K562 (cell line): ENCODE data around the gene KLK7. TPM values are rescaled to one million over a fixed set of nuclear protein-coding genes. Genes with fewer than 3 reads are reported as not detected.

Experiments
- ATAC-seq: fragments of 200-7000 bp; cut with Tn5 transposase; 3 replicates; pipeline ENCODE4 v1.9.1; 2020; ENCODE audit warnings: moderate library complexity
- BruUV-seq: library from RNA; stranded (reverse); fragments of 400-500 nt; replicated peaks from 2 replicates; lab custom pipeline; 2021; lab: Mats Ljungman, UMichigan
- CTCF ChIA-PET: fragments of 300-600 bp; formaldehyde crosslinking; extraction: SDS; loops from one replicate; lab custom pipeline; 2021; ENCODE audit warnings: low intra/inter-chr PET ratio; lab: Yijun Ruan, JAX
- POLR2A ChIA-PET: fragments of 300-600, 350-650 bp; sonication (Branson Sonifier 250); formaldehyde crosslinking; extraction: SDS; loops from one replicate; lab custom pipeline; 2021; ENCODE audit warnings: antibody characterized with exemption, inconsistent platforms; lab: Yijun Ruan, JAX
- DNase-seq, 4 experiments: peaks; one replicate each; pipeline versions ENCODE4 v3.0.0 to v3.0.0-alpha.2; 2011 to 2018; ENCODE audit warnings: low spot score in 3 of 4, mixed read lengths in 3 of 4; ENCODE audit errors: extremely low read depth in 1 of 4
- FAIRE-seq: peaks from 2 replicates; lab custom pipeline; 2011; peaks lifted over from hg19 to GRCh38; lab: Jason Lieb, UNC
- H2AFZ ChIP-seq: 2 replicates; pipeline ENCODE4 v1.6.0; 2011; ENCODE audit warnings: low read depth, low read length, control low read depth, inconsistent platforms
- H3K27ac ChIP-seq: fragments of 200-600 bp; 3 replicates; pipeline ENCODE4 v1.8.0; 2011; ENCODE audit warnings: low read depth, mild to moderate bottlenecking, control low read depth, inconsistent platforms, low read length, moderate library complexity, mixed read lengths; ENCODE audit errors: extremely low read depth
- H3K27me3 ChIP-seq, 2 experiments: fragments of 300-600 bp in 1 of 2; 2 replicates in 1 of 2; 3 replicates in 1 of 2; pipeline versions ENCODE4 v1.6.0 to v1.8.0; 2011; ENCODE audit warnings: inconsistent platforms in 2 of 2, low read length in 2 of 2, mild to moderate bottlenecking in 1 of 2, mixed read lengths in 1 of 2, moderate library complexity in 1 of 2; ENCODE audit not compliant: control insufficient read depth in 2 of 2, insufficient read depth in 2 of 2
- H3K36me3 ChIP-seq: fragments of 300-600 bp; 3 replicates; pipeline ENCODE4 v1.8.0; 2011; ENCODE audit warnings: mild to moderate bottlenecking, low read length, inconsistent platforms; ENCODE audit not compliant: control insufficient read depth, insufficient read depth
- H3K4me1 ChIP-seq, 2 experiments: fragments of 200-600 bp in 1 of 2; replicated peaks in 1 of 2; 2 replicates in 1 of 2; 3 replicates in 1 of 2; pipeline versions ENCODE4 v1.5.1 to v1.8.0; 2011; ENCODE audit warnings: inconsistent platforms in 2 of 2, low read length in 2 of 2, mild to moderate bottlenecking in 1 of 2, mixed read lengths in 1 of 2, moderate library complexity in 1 of 2; ENCODE audit not compliant: control insufficient read depth in 2 of 2, insufficient read depth in 2 of 2
- H3K4me2 ChIP-seq: 2 replicates; pipeline ENCODE4 v1.6.1; 2011; ENCODE audit warnings: low read length, control low read depth, inconsistent platforms, mixed read lengths; ENCODE audit not compliant: insufficient read depth
- H3K4me3 ChIP-seq: fragments of 200-600 bp; sonication (generic), shearing (Covaris generic); 2 replicates; pipeline ENCODE4 v1.5.1; 2016; ENCODE audit warnings: control low read depth, inconsistent platforms
- H3K79me2 ChIP-seq: fragments of 200-600 bp; 3 replicates; pipeline ENCODE4 v1.8.0; 2011; ENCODE audit warnings: low read length, inconsistent platforms; ENCODE audit not compliant: control insufficient read depth, insufficient read depth
- H3K9ac ChIP-seq, 2 experiments: 2 replicates each; pipeline versions ENCODE4 v1.6.0 to v1.6.1; 2011; ENCODE audit warnings: low read depth in 2 of 2, low read length in 2 of 2, control low read depth in 1 of 2, inconsistent platforms in 1 of 2, mild to moderate bottlenecking in 1 of 2, mixed read lengths in 1 of 2; ENCODE audit not compliant: insufficient read depth in 1 of 2
- H3K9me1 ChIP-seq: one replicate; pipeline ENCODE4 v1.6.0; 2011; ENCODE audit warnings: inconsistent platforms, mild to moderate bottlenecking, low read length, moderate library complexity; ENCODE audit not compliant: control insufficient read depth, insufficient read depth
- H3K9me3 ChIP-seq: replicated peaks from 2 replicates; pipeline ENCODE4 v1.5.1; 2011; ENCODE audit warnings: low read depth, low read length, inconsistent platforms; ENCODE audit not compliant: control insufficient read depth, insufficient read depth
- H4K20me1 ChIP-seq: replicated peaks from 2 replicates; pipeline ENCODE4 v1.6.1; 2011; ENCODE audit warnings: low read length, inconsistent platforms, mixed read lengths; ENCODE audit not compliant: control insufficient read depth, insufficient read depth
- LCOR ChIP-seq: sonication (generic); formaldehyde crosslinking; IDR thresholded peaks from 2 replicates; pipeline ENCODE4 v1.8.0; 2022; ENCODE audit warnings: mild to moderate bottlenecking, missing genetic modification reagents
- PTTG1 ChIP-seq: fragments of 450-650 bp; IDR thresholded peaks from 2 replicates; pipeline ENCODE4 v1.6.1; 2016; ENCODE audit warnings: low read depth, mild to moderate bottlenecking, missing genetic modification characterization, missing compliant biosample characterization
- TAF7 ChIP-seq: fragments of 450-650 bp; IDR thresholded peaks from 2 replicates; pipeline ENCODE4 v1.6.1; 2016; ENCODE audit warnings: missing genetic modification characterization, missing compliant biosample characterization
- ZFP36 ChIP-seq: fragments of 150-350 bp; IDR thresholded peaks from 2 replicates; pipeline ENCODE4 v1.6.1; 2018; ENCODE audit warnings: low read length, low read depth; ENCODE audit not compliant: partially characterized antibody
- ZNF263 ChIP-seq: sonication (generic); formaldehyde crosslinking; IDR thresholded peaks from 2 replicates; pipeline ENCODE4 v1.8.0; 2022; ENCODE audit warnings: mild to moderate bottlenecking, missing genetic modification reagents, borderline replicate concordance
- WGBS: fragments of 100-300 bp; shearing (Covaris generic); methylation state at CpG from one replicate; pipeline ENCODE4 v1.1.6; 2016; ENCODE audit warnings: low coverage, mixed read lengths; ENCODE audit not compliant: insufficient coverage; ENCODE audit errors: missing lambda C conversion rate; 5-methylcytosine and 5-hydroxymethylcytosine counted together
- in situ Hi-C: fragments of 300-500 bp; cut with MboI; formaldehyde crosslinking; loops from 4 replicates; pipeline ENCODE4 v1.15.0; 2018; ENCODE audit warnings: inconsistent platforms, mixed read lengths
- intact Hi-C: fragments of 100-400 bp; cut with micrococcal nuclease; formaldehyde crosslinking; loops from 2 replicates; pipeline ENCODE4 v1.14.2; 2022
- polyA plus RNA-seq, 8 experiments: library from polyadenylated mRNA; depleted of rRNA in 4 of 8; stranded (reverse) in 5 of 8; unstranded in 3 of 8; fragments of >200 nt; fragmentation: Nextera tagmentation in 2 of 8; fragmentation: Illumina TruSeq in 1 of 8; extraction: Ambion mirVana in 2 of 8; extraction: Trizol in 1 of 8; gene quantifications; 2 replicates each; pipeline versions ENCODE4 v1.2.1 to v1.2.3, GENCODE V29; 2011 to 2014; ENCODE audit warnings: inconsistent platforms in 1 of 8, missing spikeins in 1 of 8
- total RNA-seq, 7 experiments: library from RNA; depleted of rRNA in 6 of 7; stranded (reverse); fragments of >200 nt in 6 of 7; fragmentation: Illumina TruSeq in 2 of 7; extraction: Trizol in 2 of 7; gene quantifications; 2 replicates each; pipeline versions ENCODE4 v1.2.1 to v1.2.3, GENCODE V29; 2011 to 2021; ENCODE audit warnings: low replicate concordance in 1 of 7
- TF ChIP-seq, protein P1 (sequence below): fragments of 250-450 bp; sonication (Bioruptor Pico); IDR thresholded peaks from 2 replicates; pipeline ENCODE4 v1.9.0; 2021; ENCODE audit warnings: mild to moderate bottlenecking

KLK7 gene
- total and polyA plus RNA-seq, 9 of the 15 experiments (the other 6 are each of a cell fraction or from before 2014, with no cell fraction given), result 0.03 TPM; not detected in 8

DNA sequence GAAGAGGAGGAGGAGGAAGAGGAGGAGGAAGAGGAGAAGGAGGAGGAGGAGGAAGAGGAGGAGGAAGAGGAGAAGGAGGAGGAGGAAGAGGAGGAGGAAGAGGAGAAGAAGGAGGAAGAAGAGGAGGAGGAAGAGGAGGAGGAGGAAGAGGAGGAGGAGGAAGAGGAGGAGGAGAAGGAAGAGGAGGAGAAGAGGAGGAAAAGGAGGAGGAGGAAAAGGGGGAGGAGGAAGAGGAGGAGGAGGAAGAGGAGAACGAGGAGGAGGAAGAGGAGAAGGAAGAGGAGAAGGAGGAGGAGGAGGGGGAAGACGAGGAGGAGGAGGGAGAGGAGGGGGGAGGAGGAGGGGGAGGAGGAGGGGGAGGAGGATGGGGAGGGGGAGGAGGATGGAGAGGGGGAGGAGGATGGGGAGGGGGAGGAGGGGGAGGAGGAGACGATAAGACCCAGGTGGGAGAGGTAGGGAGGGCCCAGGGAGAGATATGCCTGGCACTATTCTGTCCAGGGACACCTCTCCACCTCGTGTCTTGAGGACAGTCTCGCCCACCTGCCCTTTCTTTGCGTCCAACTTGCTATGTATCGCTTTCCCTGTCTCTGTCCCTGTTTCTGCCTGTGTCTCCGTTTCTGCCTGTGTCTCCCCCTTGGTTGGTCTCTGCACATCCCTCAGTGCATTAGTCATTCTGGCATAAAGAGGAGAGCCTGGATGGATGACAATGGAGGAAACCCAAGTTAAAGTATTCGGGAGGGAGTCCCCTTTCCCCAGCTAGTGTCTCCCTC is 23.8 kb downstream of the KLK7 start:
- in situ Hi-C loops (no loop called here), intact Hi-C loops (no loop called here)
- DNase-seq (no peak), ATAC-seq (no peak), FAIRE-seq (no peak)
- Histone ChIP-seq H3K9me3 (no peaks in the 10 kb centered on the region), H3K4me3 (no peak overlapping the region), H3K27ac (no peak overlapping the region), H3K4me2 (no peak overlapping the region), H4K20me1 (no peaks in the 10 kb centered on the region), H3K79me2 (no peaks in the 10 kb centered on the region), H3K9ac (no peak overlapping the region), H3K4me1 (no peaks in the 10 kb centered on the region), H2AFZ (no peak overlapping the region), H3K36me3 (no peaks in the 10 kb centered on the region), H3K27me3 (peaks cover 4 to 29% of the 10 kb centered on the region in 2 experiments; a peak in 4 of 5 replicates), H3K9me1 (no peaks in the 10 kb centered on the region)
- no TSS peak for BruUV-seq
- ChIA-PET POLR2A (no interaction called here), CTCF (no interaction called here)
- 0% methylated on average over 6 of the region's 9 CpGs for WGBS
- TF ChIP-seq ZNF263 (CRISPR knock-in tag) (peak; percentile 94), PTTG1 (no peak), LCOR (no peak), ZFP36 (no peak), TAF7 (no peak)
- TF ChIP-seq, protein P1, sequence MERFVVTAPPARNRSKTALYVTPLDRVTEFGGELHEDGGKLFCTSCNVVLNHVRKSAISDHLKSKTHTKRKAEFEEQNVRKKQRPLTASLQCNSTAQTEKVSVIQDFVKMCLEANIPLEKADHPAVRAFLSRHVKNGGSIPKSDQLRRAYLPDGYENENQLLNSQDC (CRISPR knock-in tag), result no peak
